ENCODE results near the gene STARD7. TPM values are rescaled to one million over a fixed set of nuclear protein-coding genes. Genes with fewer than 3 reads are reported as not detected.
"Not testable (repeated sequence)": the region's sequence is repeated elsewhere in the genome, so short reads cannot be mapped to it uniquely, and the experiment has no call there.

Gene STARD7
- total RNA-seq, 4 donors from 2014 or later: 211 to 292 (median 266) TPM

- WGBS, 2 donors: 71 to 75% methylated on average over 12 to 13 of the region's 13 CpGs
These were observed 44.7 kb downstream of the STARD7 start for GRCh38 chr2:96163768-96164429.

GRCh38 chr2:96163415-96163767 lies 45.2 kb downstream of the STARD7 start:
- Histone ChIP-seq H3K27me3 (no peaks in the 10 kb centered on the region), H3K4me3 (replicated peaks in 1 of 3) (no peak overlapping the region), H3K36me3 (no peaks in the 10 kb centered on the region), H3K4me1 (no peaks in the 10 kb centered on the region), H3K27ac (no peak overlapping the region), H3K9me3 (no peaks in the 10 kb centered on the region)
- WGBS, 2 donors: 90 to 91% methylated on average over 2 to 5 of the region's 5 CpGs
- intact Hi-C loops (cut with DNase I): no loop called here
- no peak for DNase-seq
- no peak for TF ChIP-seq CTCF (IDR thresholded peaks at IDR 0.05)
- TF ChIP-seq POLR2A (IDR thresholded peaks at IDR 0.05): no peak

More at GRCh38 chr2:96163768-96164429, 44.7 kb downstream of the STARD7 start:
- intact Hi-C loops (cut with DNase I): no loop called here
- H3K4me1 ChIP-seq: no peaks in the 10 kb centered on the region
- no peaks in the 10 kb centered on the region for H3K36me3 ChIP-seq
- no peak overlapping the region for H3K4me3 ChIP-seq (replicated peaks in 1 of 3)
- H3K27me3 ChIP-seq: no peaks in the 10 kb centered on the region
- peak in 1 of 2 donors; percentile 29 for DNase-seq
- no peak for TF ChIP-seq CTCF (IDR thresholded peaks at IDR 0.05)
- no peak for TF ChIP-seq POLR2A (IDR thresholded peaks at IDR 0.05)
- H3K27ac ChIP-seq: no peak overlapping the region
- H3K9me3 ChIP-seq: no peaks in the 10 kb centered on the region

- intact Hi-C loops (cut with DNase I): no loop called here
- H3K4me1 ChIP-seq: no peaks in the 10 kb centered on the region
- 52 to 53% methylated on average over 5 of the region's 5 CpGs for WGBS, 2 donors
- no peak for DNase-seq
- H3K36me3 ChIP-seq: no peaks in the 10 kb centered on the region
- H3K4me3 ChIP-seq (replicated peaks in 1 of 3): no peak overlapping the region
- no peak overlapping the region for H3K27ac ChIP-seq
- TF ChIP-seq POLR2A (IDR thresholded peaks at IDR 0.05): no peak
- no peak for TF ChIP-seq CTCF (IDR thresholded peaks at IDR 0.05)
- H3K27me3 ChIP-seq: no peaks in the 10 kb centered on the region
- no peaks in the 10 kb centered on the region for H3K9me3 ChIP-seq
These were observed 46.7 kb downstream of the STARD7 start for GRCh38 chr2:96161898-96162297.

GRCh38 chr2:96160366-96160765 lies 48.3 kb downstream of the STARD7 start:
- H3K4me1 ChIP-seq; H3K4me3 ChIP-seq (replicated peaks in 1 of 3); H3K36me3 ChIP-seq; intact Hi-C loops (cut with DNase I); H3K27me3 ChIP-seq; H3K27ac ChIP-seq; DNase-seq; H3K9me3 ChIP-seq: not testable (repeated sequence)
- WGBS, 2 donors: 92 to 96% methylated on average over 5 of the region's 5 CpGs

GRCh38 chr2:96159084-96159830 lies 49.4 kb downstream of the STARD7 start:
- no peaks in the 10 kb centered on the region for H3K9me3 ChIP-seq
- WGBS, 2 donors: 72 to 76% methylated on average over 17 of the region's 17 CpGs
- TF ChIP-seq POLR2A (IDR thresholded peaks at IDR 0.05): no peak
- no peak for TF ChIP-seq CTCF (IDR thresholded peaks at IDR 0.05)
- H3K27ac ChIP-seq: no peak overlapping the region
- H3K4me3 ChIP-seq (replicated peaks in 1 of 3): no peak overlapping the region
- H3K36me3 ChIP-seq: no peaks in the 10 kb centered on the region
- no peaks in the 10 kb centered on the region for H3K27me3 ChIP-seq
- intact Hi-C loops (cut with DNase I): no loop called here
- no peak for DNase-seq
- no peaks in the 10 kb centered on the region for H3K4me1 ChIP-seq

All from thyroid gland (tissue), 4 donors.